Aorta (tissue), 5 donors: ENCODE measurements around the gene GMDS. TPM values are rescaled to one million over a fixed set of nuclear protein-coding genes. Genes with fewer than 3 reads are reported as not detected.

ENCODE experiments used
- ATAC-seq: fragments of 200-7000 bp; cut with Tn5 transposase; one replicate; pipeline ENCODE4 v1.9.1; 2022; ENCODE audit warnings: moderate library complexity; ENCODE audit not compliant: low FRiP score
- DNase-seq, 2 donors: peaks; one replicate each; pipeline ENCODE4 v3.0.0-alpha.2; 2020
- H3K27ac ChIP-seq, 2 donors: one replicate each; pipeline ENCODE4 v1.5.1; 2013; ENCODE audit warnings: low read length in 2 of 2, mild to moderate bottlenecking in 2 of 2, moderate library complexity in 2 of 2, control low read depth in 1 of 2, inconsistent platforms in 1 of 2, low read depth in 1 of 2
- H3K27me3 ChIP-seq, 2 donors: one replicate each; pipeline ENCODE4 v1.6.1; 2013; ENCODE audit warnings: control low read depth in 1 of 2, low read length in 1 of 2, mild to moderate bottlenecking in 1 of 2, moderate library complexity in 1 of 2; ENCODE audit not compliant: insufficient read depth in 2 of 2, control insufficient read depth in 1 of 2
- H3K36me3 ChIP-seq, 2 donors: one replicate each; pipeline ENCODE4 v1.6.1; 2013; ENCODE audit warnings: control low read depth in 1 of 2, low read length in 1 of 2, mild to moderate bottlenecking in 1 of 2; ENCODE audit not compliant: insufficient read depth in 2 of 2, control insufficient read depth in 1 of 2
- H3K4me1 ChIP-seq, 2 donors: one replicate each; pipeline ENCODE4 v1.6.1; 2013; ENCODE audit warnings: low read length in 2 of 2, control low read depth in 1 of 2, mild to moderate bottlenecking in 1 of 2, moderate library complexity in 1 of 2; ENCODE audit not compliant: insufficient read depth in 2 of 2, control insufficient read depth in 1 of 2
- H3K4me3 ChIP-seq, 2 donors: one replicate each; pipeline ENCODE4 v1.5.1; 2013; ENCODE audit warnings: low read length in 2 of 2, control low read depth in 1 of 2, mild to moderate bottlenecking in 1 of 2
- H3K9me3 ChIP-seq: one replicate; pipeline ENCODE4 v1.6.1; 2013; ENCODE audit warnings: mild to moderate bottlenecking, low read length; ENCODE audit not compliant: control insufficient read depth
- WGBS, 2 donors: extraction: QIAGEN DNeasy Blood & Tissue Kit; methylation state at CpG; one replicate each; pipeline ENCODE4 v1.1.7; 2013; 5-methylcytosine and 5-hydroxymethylcytosine counted together
- intact Hi-C, 2 donors: fragments of 100-400 bp; cut with DNase I; formaldehyde crosslinking; loops; one replicate each; pipeline versions ENCODE4 v1.14.2 to v1.15.0; 2022
- polyA plus RNA-seq, 2 donors: library from polyadenylated mRNA; stranded (reverse); fragments of 200-250 nt; gene quantifications; one replicate each; pipeline ENCODE4 v1.2.3, GENCODE V29; 2013
- total RNA-seq, 2 donors: library from RNA; stranded (reverse); fragmentation: NEBNext Ultra II Directional; extraction: Animal tissue kit (Norgen Biotek cat#: 25700); gene quantifications; one replicate each; pipeline ENCODE4 v1.2.1, GENCODE V29; 2021
- donor health status: healthy with polysubstance abuse.
- donor health status: Bipolar disorder and iron deficiency.
- donor health status: DM: no; HTN: no; CAD: no.
- donor health status: DM: no; HTN: no; CAD: no.
- donor health status: DM: yes; HTN: yes; CAD: no.

GMDS gene
- total and polyA plus RNA-seq, 4 donors = 66.1 to 138 (median 84.9) TPM

DNA sequence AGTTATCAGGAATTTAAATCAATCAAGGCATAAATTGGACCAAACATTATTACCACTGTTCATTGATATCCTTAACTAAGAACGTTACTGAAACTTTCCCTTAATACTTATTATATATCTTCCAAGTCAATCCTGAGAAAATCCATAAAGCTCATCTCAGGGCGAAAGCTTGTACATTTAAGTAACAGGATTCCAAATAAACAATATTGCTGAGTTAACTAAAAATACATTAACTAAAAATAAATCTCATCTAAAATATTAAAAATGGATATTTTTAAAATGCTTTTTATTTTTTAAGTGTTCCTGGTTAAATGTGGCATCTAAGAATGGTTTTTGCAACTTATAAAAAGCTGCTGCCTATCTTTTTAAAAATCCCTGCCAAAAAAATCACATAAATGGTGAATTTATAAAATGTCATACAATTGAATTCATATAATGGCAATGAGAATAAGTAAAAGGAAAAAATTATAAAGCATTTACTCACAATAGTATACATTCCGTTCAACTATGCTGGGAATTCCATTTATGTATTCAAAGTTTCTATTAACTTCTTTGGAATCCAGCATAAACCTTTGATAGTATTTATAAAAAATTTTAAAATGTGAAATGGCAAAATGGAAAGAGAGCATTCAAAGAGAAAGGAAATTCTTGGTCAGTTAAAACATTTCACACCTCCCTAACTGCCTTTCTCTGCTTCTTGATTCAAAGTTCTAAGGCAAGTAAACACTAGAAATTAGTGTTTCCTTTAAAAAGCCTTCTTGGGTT lies 20.8 kb upstream of the GMDS start:
- Histone ChIP-seq H3K4me1 (no peaks in the 10 kb centered on the region), H3K27me3 (no peaks in the 10 kb centered on the region), H3K27ac (no peak overlapping the region), H3K4me3 (no peak overlapping the region), H3K9me3 (no peaks in the 10 kb centered on the region), H3K36me3 (peaks cover 0 to 1% of the 10 kb centered on the region in 2 donors)
- ATAC-seq (no peak), DNase-seq (no peak)
- intact Hi-C loops = no loop called here
- WGBS, 2 donors = 71 to 74% methylated on average over 3 of the region's 3 CpGs

DNA sequence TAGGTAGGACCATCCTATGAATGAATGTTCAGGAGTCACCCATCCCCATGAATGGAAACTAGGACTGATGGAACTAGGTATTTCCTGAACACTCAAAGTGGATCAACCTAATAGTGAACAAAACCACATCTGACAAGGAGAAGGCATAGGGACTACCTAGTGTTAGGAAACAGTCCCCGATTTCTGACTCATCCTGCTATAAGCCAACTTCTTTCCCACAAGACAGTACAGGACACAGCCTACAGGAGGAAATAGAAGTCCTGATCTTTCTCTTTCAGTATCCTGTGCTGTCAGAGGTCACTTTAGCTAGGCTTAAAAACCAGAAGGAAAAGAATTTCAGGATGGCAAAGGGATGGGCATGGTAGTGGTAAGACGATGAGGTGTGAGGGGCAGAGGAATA lies 19.5 kb upstream of the GMDS start:
- Histone ChIP-seq H3K9me3 (no peaks in the 10 kb centered on the region), H3K4me3 (no peak overlapping the region), H3K27ac (no peak overlapping the region), H3K27me3 (no peaks in the 10 kb centered on the region), H3K36me3 (peaks cover 0 to 1% of the 10 kb centered on the region in 2 donors), H3K4me1 (no peaks in the 10 kb centered on the region)
- DNase-seq = no peak
- WGBS, 2 donors = 75 to 94% methylated on average over 2 of the region's 2 CpGs
- ATAC-seq = no peak
- intact Hi-C loops = no loop called here

GRCh38 chr6:2263896-2264295 lies 18.5 kb upstream of the GMDS start:
- Histone ChIP-seq H3K36me3 (peaks cover 0 to 1% of the 10 kb centered on the region in 2 donors), H3K27ac (no peak overlapping the region), H3K9me3 (no peaks in the 10 kb centered on the region), H3K4me1 (no peaks in the 10 kb centered on the region), H3K4me3 (no peak overlapping the region), H3K27me3 (no peaks in the 10 kb centered on the region)
- intact Hi-C loops = no loop called here
- ATAC-seq = no peak
- no peak for DNase-seq
- 97 to 100% methylated on average over 1 of the region's 1 CpG for WGBS, 2 donors

- H3K27me3 ChIP-seq = no peaks in the 10 kb centered on the region
- no peak overlapping the region for H3K27ac ChIP-seq
- no peak overlapping the region for H3K4me3 ChIP-seq
- 94 to 95% methylated on average over 5 of the region's 5 CpGs for WGBS, 2 donors
- no peaks in the 10 kb centered on the region for H3K4me1 ChIP-seq
- peaks cover 0 to 1% of the 10 kb centered on the region in 2 donors for H3K36me3 ChIP-seq
- H3K9me3 ChIP-seq = no peaks in the 10 kb centered on the region
- no peak for DNase-seq
- intact Hi-C loops = no loop called here
- no peak for ATAC-seq
Measured at GRCh38 chr6:2259574-2259973, 14.2 kb upstream of the GMDS start.

GRCh38 chr6:2259002-2259494 lies 13.6 kb upstream of the GMDS start:
- intact Hi-C loops = no loop called here
- Histone ChIP-seq H3K4me1 (no peaks in the 10 kb centered on the region), H3K36me3 (peaks cover 0 to 1% of the 10 kb centered on the region in 2 donors), H3K27me3 (no peaks in the 10 kb centered on the region), H3K9me3 (no peaks in the 10 kb centered on the region), H3K27ac (no peak overlapping the region), H3K4me3 (no peak overlapping the region)
- no peak for ATAC-seq
- no peak for DNase-seq
- 76 to 85% methylated on average over 4 of the region's 4 CpGs for WGBS, 2 donors

DNA sequence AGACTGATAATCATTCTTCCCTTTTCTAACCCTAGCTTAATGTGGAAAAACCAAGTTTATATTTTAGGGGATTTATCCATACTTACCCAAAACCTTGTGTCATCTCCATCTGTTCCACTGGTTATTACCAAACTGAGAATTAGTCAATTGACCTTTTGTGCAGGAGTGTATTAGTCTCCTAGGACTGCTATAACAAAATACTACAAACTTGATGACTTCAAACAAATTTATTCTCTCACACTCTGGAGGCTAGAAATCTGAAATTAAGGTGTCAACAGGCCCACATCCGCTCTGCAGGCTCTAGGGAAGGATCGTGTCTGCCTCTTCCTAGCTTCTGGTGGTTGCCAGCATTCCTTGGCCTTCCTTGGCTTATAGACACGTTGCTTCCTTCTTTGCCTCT lies 12.7 kb upstream of the GMDS start:
- no peaks in the 10 kb centered on the region for H3K9me3 ChIP-seq
- no peaks in the 10 kb centered on the region for H3K4me1 ChIP-seq
- intact Hi-C loops = no loop called here
- H3K27me3 ChIP-seq = no peaks in the 10 kb centered on the region
- no peak for DNase-seq
- whole genome bisulfite sequencing, 2 donors = 89 to 97% methylated on average over 3 of the region's 3 CpGs
- ATAC-seq = no peak
- peaks cover 0 to 1% of the 10 kb centered on the region in 2 donors for H3K36me3 ChIP-seq
- no peak overlapping the region for H3K4me3 ChIP-seq
- no peak overlapping the region for H3K27ac ChIP-seq

DNA sequence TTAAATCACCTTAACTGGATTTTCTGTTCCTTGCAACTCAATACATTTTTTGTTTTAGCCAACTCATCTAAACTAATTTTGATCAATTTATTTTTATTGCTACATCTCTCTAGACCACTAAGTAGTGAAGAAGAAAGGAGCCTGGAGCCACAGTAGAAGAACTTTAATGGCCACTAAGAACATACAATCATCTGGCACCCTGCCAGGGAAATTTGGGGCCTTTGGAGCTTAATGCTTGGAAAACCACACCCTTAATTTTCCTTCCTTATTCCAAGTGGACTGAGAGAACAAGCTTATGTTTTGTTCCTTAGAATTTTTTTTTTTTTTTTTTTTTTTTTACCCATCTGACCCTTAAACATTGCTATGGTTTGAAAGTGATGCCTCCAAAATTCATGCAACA lies 12.0 kb upstream of the GMDS start:
- intact Hi-C loops = no loop called here
- no peaks in the 10 kb centered on the region for H3K27me3 ChIP-seq
- DNase-seq (no peak), ATAC-seq (no peak)
- H3K27ac ChIP-seq = no peak overlapping the region
- peaks cover 0 to 1% of the 10 kb centered on the region in 2 donors for H3K36me3 ChIP-seq
- no peak overlapping the region for H3K4me3 ChIP-seq
- no peaks in the 10 kb centered on the region for H3K9me3 ChIP-seq
- H3K4me1 ChIP-seq = no peaks in the 10 kb centered on the region

GRCh38 chr6:2254747-2255146 lies 9.3 kb upstream of the GMDS start:
- DNase-seq (no peak), ATAC-seq (no peak)
- Histone ChIP-seq H3K27me3 (no peaks in the 10 kb centered on the region), H3K4me3 (no peak overlapping the region), H3K36me3 (no peaks in the 10 kb centered on the region), H3K9me3 (no peaks in the 10 kb centered on the region), H3K27ac (no peak overlapping the region), H3K4me1 (no peaks in the 10 kb centered on the region)
- intact Hi-C loops = no loop called here
- WGBS, 2 donors = 98% methylated on average over 3 of the region's 3 CpGs

DNA sequence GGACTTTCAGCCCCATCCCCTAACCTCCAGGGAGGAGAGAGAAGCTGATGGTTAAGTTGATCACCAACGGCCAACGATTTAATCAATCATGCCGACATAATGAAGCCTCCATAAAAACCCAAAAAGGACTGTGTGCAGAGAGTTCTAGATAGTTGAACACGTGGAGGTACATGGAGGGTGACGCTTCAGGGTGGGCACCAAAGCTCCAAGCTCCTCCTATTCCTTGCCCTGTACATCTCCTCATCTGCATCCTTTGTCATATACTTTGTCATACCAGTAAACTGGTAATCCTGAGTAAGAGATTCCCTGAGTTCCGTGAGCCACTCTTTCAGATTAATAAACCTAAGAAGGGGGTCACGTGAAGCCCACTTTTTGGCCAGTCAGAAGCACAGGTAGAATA lies 3.7 kb upstream of the GMDS start:
- Histone ChIP-seq H3K27ac (no peak overlapping the region), H3K9me3 (no peaks in the 10 kb centered on the region), H3K4me3 (no peak overlapping the region), H3K36me3 (no peaks in the 10 kb centered on the region), H3K4me1 (no peaks in the 10 kb centered on the region), H3K27me3 (no peaks in the 10 kb centered on the region)
- no peak for ATAC-seq
- intact Hi-C loops = loop anchor here in 1 of 2 donors (5.0 to 10.0 kb wide), 2 partner anchors 106 to 137 kb away; no protein-coding TSS in a partner anchor
- WGBS, 2 donors = 94 to 96% methylated on average over 7 of the region's 7 CpGs
- no peak for DNase-seq
